ENCODE measurements around the gene SEC23B. TPM values are rescaled to one million over a fixed set of nuclear protein-coding genes. Genes with fewer than 3 reads are reported as not detected.
"Not testable (repeated sequence)": the region's sequence is repeated elsewhere in the genome, so short reads cannot be mapped to it uniquely, and the experiment has no call there.

SEC23B gene
- total RNA-seq, 2 donors from 2014 or later = 31.2 to 32.3 TPM

DNA sequence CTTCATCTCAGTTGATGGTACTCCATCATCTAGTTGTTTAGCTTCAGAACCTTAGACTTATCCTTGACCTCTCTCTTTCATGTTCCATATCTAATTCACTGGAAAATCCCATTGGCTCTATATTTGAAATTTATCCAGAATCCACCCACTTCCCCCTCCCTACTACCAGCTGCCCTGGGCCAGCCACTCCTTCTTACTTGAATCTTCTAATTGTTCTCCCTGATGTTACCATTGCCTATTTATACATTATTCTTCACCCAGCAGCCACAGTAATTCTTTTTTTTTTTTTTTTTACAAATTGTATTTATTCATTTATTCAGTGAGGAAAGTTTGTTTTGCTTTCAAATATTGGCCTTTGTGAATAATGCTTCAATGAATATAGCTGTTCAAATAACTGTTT is 8.2 kb downstream of the SEC23B start:
- no peak for DNase-seq (ENCODE audit: low spot score)
- intact Hi-C loops (cut with DNase I) = no loop called here

DNA sequence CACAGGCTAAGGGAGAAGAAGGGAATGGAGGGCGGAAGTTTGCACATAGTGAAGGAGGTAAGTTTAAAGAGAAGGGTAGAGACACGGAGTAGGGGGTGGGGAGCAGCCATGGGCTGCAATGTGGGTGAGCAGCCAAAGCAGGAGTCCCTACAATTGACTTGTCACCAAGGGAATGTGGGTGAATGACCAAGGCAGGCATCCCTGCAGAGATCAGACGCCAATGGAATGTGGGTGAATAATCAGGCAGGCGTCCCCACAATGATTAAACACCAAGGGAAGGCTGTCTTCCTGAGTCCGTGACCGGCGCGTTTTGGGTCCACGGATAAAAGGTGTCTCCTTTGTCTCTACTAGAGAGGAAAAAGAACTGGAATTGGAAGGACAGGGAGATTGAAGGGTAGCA is 14.3 kb downstream of the SEC23B start:
- DNase-seq (ENCODE audit: low spot score); intact Hi-C loops (cut with DNase I): not testable (repeated sequence)

DNA sequence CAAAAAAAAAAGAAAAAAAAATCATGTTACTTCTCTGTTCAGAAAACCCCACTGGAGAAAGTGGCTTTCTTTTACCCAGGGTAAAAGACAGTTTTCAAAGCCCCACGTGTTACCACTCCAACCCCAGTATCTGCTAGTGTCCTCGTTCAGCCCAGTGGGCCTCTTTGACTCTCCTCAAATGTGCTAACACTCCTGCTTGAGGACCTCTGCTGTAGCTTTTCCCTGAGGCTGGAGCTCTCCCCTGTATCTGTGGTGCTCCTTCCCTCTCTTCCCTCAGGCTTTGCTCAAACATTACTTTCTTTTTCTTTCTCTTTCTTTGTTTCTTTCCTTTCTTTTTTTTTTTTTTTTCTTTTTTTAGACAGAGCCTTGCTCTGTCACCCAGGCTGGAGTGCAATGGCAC is 15.3 kb downstream of the SEC23B start:
- intact Hi-C loops (cut with DNase I) = no loop called here

DNA sequence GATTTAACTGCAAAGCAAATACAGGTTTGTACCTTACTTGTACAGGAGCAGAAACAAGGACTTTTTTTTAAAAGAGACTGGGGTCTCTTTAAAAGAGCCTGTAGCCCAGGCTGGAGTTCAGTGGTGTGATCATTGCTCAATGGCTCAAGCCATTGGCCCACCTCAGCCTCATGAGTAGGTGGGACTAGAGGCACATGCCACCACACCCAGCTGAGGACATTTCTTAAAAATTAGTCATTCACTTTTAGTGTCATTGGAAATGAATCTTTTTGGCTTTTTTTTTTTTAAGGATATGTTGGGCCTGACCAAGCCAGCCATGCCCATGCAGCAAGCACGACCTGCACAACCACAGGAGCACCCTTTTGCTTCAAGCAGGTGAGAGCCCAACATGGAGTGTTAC is 16.9 kb downstream of the SEC23B start:
- intact Hi-C loops (cut with DNase I) = no loop called here
- DNase-seq (ENCODE audit: low spot score) = no peak

More for the DNA sequence above, 15.3 kb downstream of the SEC23B start:
- no peak for DNase-seq (ENCODE audit: low spot score)

DNA sequence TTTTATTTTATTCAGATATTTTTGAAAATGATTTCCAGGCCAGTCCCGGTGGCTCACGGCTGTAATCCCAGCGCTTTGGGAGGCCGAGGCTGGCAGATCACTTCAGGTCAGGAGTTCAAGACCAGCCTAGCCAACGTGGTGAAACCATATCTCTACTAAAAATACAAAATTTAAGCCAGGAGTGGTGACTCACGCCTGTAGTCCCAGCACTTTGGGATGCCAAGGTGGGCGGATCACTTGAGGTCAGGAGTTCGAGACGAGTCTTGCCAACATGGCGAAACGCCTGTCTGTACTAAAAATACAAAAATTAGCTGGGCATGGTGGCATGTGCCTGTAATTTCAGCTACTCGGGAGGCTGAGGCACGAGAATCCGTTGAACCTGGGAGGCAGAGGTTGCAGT is 19.0 kb downstream of the SEC23B start:
- intact Hi-C loops (cut with DNase I); DNase-seq (ENCODE audit: low spot score): not testable (repeated sequence)

DNA sequence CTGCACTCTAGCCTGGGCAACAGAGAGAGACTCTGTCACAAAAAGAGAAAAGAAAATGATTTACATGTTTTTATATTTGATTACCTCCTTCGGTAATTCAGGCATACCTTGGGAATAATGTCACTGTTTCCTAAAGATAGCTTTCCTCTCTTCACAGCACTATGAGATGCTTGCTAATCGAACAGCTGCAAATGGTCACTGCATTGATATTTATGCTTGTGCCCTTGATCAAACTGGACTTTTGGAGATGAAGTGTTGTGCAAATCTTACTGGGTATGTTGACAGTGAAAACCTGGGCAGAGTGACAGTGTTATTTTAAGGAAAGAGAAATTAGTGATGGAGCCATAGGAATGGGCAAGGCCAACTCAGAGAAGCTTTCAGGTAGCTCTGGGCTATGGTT is 19.6 kb downstream of the SEC23B start:
- intact Hi-C loops (cut with DNase I) = no loop called here
- no peak for DNase-seq (ENCODE audit: low spot score)

DNA sequence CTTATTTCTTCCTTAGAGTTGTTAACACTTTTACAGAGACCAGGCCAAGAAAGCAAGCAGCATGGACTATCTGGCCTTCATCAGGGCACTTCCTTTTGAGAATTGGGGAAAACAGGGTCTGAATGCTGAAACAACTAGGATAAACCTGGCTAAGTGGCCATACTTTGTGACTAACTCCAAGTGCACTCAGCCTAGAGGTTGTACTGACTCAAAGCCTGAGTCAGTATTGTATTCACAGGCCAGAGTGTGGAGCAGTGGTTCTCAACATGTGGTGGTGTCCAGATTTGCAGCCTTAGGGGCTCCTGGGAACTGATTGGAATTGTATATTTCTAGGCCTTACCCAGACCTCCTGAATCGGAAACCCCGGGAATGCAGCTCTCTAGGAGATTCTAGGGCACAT is 20.1 kb downstream of the SEC23B start:
- intact Hi-C loops (cut with DNase I) = no loop called here
- DNase-seq (ENCODE audit: low spot score) = no peak

DNA sequence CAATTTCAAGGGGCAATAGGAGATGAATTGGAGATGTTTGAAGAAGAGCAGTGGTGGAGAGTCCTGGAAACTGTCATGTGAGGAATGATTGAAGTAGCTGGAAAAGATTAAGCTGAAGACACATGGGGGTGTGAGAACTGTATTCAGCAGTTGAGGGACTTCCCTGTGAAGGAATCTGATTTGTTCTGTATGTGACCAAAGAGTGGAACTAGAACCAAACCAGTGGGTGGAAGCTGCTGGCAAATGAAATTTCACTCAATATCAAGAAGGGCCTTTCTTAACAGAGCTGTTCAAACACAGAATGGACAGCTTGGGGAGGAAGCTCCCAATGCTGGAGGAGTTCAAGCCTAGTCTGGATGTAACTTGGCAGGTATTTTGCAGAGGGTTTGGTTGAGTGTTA is 21.3 kb downstream of the SEC23B start:
- intact Hi-C loops (cut with DNase I) = no loop called here

DNA sequence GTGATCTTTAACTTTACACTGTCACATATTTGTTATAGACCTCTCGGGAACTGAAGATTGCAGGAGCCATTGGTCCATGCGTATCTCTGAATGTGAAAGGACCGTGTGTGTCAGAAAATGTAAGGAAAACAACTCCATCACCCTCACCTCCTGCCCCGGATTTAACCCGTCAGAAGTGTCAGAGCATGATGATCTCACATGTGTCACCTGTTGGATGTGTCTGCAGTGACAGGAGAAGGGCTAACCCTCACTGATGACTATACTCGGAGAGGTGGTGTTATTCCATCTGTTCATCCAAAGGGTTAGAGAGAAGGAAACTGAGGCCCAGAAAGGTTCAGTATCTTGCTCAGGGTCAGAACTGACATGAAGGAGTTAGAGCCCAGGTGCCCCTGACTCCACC is 24.9 kb downstream of the SEC23B start:
- intact Hi-C loops (cut with DNase I) = no loop called here
- DNase-seq (ENCODE audit: low spot score) = no peak

More for the DNA sequence above, 21.3 kb downstream of the SEC23B start:
- no peak for DNase-seq (ENCODE audit: low spot score)

DNA sequence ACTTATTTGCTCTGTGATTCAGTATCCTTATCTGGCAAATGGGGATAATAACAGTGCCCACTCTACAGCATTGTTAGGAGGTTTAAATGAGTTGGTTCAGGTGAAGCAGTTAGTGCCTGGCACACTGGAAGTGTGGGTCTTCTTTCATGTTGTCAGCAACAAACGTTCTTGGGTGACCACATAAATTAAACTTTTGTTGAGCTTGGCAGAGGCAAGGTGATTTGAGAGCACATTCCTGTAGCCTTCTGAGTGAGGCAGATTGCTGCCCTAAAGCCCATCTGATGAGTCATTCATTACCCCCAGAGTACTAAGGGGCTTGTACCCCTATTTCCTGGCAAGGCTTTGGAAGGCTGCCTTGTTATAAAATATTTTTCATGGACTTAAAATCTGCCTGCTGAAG is 25.8 kb downstream of the SEC23B start:
- no peak for DNase-seq (ENCODE audit: low spot score)
- intact Hi-C loops (cut with DNase I) = no loop called here

DNA sequence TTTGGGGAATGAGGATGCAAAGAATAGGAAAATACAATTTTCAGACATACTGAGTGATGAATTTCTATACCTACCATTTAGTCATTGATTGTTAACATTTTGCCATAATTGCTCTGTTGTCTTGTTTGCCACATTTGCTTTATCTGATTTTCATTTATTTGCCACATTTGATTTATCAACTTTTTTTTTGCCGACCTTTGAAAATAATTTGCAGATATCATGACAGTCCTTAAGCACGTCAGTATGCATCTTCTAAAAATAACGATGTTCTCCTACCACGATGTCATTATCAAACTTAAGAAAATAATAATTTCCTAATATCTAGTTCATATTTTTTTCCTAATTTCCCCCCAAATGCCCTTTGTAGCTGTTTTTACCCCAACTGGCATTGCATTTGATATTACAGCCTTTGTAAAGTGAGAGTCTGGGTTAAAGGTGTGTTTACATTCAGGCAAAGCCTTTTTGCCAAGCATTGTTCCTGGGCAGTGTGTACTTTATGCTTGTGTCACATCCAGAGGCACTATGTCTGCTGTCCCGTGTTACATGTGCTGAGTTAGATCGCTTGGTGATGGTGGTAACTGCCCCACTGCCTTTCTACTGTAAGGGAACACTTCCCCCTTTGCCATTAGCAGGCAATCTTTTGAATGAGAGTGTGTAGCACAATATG is 26.4 kb downstream of the SEC23B start:
- no peak for DNase-seq (ENCODE audit: low spot score)
- intact Hi-C loops (cut with DNase I) = no loop called here

DNA sequence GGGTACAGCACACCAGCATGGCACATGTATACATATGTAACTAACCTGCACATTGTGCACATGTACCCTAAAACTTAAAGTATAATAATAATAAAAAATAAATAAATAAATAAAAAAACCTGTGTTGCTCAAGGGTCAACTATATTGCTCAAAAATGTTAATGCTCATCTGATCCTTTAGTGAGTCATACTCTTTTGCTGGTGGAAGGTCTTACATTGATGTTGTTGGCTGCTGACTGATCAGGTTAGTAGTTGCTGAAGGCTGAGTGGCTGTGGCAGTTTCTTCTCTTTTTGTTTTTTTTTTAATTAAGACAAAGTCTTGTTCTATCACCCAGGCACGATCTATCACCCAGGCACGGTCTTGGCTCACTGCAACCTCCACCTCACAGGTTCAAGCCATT is 29.9 kb downstream of the SEC23B start:
- intact Hi-C loops (cut with DNase I) = no loop called here
- DNase-seq (ENCODE audit: low spot score) = no peak

DNA sequence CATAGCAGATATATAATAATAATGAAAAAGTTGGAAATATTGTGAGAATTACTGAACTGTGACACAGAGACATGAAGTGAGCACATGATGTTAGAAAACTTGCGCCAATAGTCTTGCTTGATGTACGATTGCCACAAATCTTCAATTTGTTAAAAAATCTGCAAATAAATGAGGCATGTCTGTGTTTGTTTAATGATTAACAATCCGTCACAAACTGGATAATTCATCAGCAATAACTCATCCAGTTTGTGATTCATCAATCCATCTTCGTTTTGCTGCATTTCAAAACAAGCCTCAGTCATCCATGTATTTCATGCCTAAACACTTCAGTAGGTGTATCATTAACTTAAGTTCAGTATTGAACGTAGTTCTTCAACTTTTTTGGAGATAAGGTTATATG is 34.0 kb downstream of the SEC23B start:
- intact Hi-C loops (cut with DNase I) = no loop called here
- DNase-seq (ENCODE audit: low spot score) = no peak

DNA sequence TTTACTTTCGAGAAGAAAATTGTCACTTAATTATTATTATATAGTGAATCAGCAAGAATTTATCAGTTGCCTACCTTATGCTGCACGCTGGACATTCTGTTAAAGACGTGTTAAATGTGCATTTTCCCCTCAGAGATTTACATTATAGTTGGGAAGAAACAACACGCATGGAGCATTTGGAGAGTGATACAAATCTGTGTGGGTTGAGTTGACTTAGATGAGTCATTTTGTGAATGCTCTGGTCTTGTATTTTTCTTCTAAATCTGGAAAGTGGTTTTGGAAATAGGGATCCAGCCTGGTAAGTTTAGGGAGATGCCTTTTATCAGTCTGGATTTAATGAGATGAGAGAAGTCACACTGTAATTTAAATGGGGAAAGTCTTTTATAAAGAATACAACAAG is 35.5 kb downstream of the SEC23B start:
- DNase-seq (ENCODE audit: low spot score) = no peak
- intact Hi-C loops (cut with DNase I) = no loop called here

DNA sequence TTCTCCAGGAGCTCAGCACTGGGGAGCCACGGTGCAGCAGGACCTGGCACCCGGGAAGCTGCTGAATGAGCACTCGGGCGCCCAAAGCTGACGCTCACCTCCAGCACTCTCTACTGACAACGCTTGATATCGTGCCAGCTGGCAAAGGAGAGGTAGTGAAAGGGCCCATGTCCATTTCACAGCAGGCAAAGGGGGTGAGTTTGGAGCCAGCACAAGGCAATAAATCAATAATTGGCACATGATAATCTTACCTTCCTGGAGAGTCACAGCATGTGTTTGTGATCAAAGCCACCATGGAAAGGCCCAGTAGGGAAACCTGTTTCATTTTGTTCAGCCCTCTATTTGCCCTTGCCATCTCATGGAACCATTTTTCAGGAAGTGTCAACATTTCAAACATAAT is 36.2 kb downstream of the SEC23B start:
- DNase-seq (ENCODE audit: low spot score) = no peak
- intact Hi-C loops (cut with DNase I) = no loop called here

DNA sequence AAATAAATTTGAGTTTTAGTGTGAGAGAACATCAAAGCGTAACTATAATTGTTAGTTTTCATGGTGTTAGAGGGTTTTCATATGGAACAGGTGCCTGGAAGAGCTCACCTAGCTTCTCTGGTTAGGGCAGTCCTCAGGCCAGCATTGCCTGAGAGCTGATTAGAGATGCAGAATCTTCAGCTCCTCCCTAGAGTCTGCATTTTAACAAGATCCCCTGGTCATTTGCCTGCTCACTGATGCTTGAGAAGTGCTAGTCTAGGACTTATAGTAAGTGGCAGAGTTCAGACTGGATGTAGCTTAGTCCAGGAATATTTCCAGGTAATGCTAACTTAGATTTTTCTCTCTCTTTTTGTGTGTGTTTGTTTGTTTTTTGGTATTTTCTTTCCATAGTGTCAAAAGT is 37.8 kb downstream of the SEC23B start:
- DNase-seq (ENCODE audit: low spot score) = no peak
- intact Hi-C loops (cut with DNase I) = no loop called here

DNA sequence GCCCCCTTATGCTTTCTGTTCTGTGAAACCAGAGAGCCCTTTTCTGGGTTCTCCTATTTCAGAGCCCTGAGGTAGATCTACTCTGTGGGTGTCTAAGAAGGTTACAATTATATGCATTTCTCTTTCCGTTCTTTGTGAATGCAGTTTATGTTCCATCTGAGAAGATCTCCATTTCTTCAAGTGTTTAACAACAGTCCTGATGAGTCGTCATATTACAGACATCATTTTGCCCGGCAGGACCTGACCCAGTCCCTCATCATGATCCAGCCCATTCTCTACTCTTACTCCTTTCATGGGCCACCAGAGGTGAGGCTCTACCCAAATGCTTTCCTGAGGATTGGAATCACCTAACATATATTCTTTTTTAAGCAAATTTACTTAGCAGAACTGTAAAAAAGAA is 40.7 kb downstream of the SEC23B start:
- no peak for DNase-seq (ENCODE audit: low spot score)
- intact Hi-C loops (cut with DNase I) = no loop called here

DNA sequence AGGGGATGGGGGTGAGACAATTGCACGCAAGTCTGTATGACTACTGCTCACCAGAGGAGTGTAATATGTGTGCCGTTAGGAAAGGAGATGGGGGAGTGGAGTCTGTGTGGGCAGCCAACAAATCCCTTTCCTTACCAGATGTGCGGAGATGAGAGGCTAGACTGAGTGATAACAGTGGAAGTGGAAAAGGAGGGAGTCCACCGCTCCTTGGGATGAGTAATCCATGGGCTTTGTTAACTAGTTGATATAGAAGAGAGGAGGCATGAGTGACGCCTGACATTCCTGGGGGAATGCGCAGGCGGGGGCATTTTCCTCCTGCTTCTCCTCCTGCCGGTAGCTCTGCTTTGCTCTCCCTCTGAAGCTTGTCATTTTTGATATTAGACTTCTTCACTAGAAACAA is 46.0 kb downstream of the SEC23B start:
- intact Hi-C loops (cut with DNase I) = no loop called here
- DNase-seq (ENCODE audit: low spot score) = no peak

DNA sequence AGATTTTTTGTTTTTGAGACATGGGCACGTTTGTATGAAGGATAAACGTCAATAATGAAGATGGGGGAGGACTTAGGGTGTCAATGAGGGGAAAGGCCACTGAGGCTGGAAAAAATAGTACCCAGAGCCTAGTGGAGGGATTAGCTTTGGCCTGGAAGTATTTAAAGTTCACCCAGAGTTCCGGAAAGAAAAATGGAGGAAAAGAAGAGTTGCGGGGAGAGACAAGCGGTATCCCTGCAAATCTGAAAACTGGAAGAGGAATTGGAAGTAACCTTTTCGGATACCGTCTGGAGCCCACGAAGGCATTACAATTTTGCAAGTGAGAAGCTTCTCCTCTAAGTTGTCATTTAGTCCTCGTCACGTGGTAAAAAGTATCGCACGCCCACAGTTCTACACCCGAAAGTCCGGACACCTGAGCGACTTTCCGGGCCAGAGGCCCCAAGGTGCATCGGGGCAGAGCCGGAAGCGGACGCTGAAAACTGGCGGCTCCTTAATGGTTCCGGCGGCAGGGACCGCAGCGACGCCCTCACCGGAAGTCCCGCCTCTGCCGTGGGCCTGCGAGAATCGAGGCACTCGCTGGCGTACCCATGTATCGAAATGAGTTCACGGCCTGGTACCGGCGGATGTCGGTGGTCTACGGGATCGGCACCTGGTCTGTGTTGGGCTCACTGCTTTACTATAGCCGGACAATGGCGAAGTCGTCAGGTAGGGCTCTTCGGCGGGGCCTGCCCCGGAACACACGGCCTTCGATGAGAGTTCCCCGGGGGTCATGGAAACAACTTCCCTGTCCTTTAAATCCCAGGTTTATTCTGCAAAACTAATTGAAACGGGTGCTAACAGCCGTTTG is 59.4 kb downstream of the SEC23B start, which contains the start of gene SMIM26:
TSS of gene SMIM26 (plus strand) at position 541 of the 847 bp plus-strand sequence. CDS start at position 588, 47 bp downstream.
- intact Hi-C loops (cut with DNase I) = no loop called here
- peak; percentile 98 for DNase-seq (ENCODE audit: low spot score)

DNA sequence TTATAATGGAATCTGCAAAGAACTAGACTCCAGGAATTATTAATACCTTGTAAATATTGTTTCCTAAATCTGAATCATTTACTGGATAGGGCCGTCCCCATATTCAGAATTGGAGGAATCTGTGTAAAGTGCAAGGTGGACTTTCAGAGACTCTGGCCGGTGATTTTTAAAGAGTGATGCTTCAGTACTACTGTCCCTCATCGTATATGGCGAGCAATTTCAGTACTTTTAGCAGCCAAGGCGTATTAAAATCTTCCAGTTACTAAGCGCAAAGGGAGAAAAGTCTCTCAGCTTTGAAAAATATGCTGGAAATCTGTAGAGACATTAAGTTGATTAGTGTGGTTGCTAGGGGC is 60.0 kb downstream of the SEC23B start:
- no peak for DNase-seq (ENCODE audit: low spot score)
- intact Hi-C loops (cut with DNase I) = no loop called here

DNA sequence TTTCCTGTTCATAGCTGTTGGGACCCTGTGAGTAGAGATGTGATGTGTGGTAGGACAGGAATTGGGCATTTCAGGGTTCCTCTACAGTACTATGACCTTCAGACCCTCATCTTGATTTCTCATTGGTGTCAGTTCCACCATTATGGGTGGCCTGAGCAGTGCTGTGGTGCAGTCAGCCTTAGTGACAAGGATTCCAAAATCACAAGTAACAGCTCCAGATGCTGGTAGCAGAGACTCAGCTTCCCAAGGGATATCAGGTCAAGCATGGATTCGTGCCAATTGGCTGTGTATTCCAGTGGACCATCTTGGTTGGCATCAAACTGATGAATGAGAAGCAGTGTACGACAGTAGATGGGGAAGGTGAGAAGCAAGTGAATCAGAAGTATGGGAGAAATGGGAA is 63.3 kb downstream of the SEC23B start:
- intact Hi-C loops (cut with DNase I) = no loop called here
- DNase-seq (ENCODE audit: low spot score) = no peak

Measured in posterior vena cava (tissue), 2 donors.